ENCODE measurements around the gene OR51B2. TPM values are rescaled to one million over a fixed set of nuclear protein-coding genes. Genes with fewer than 3 reads are reported as not detected.

The OR51B2 gene
- total and polyA plus RNA-seq, 2 of the 13 experiments (the other 11 are each of a cell fraction or from before 2014, with no cell fraction given) = not detected

- no peaks in the 10 kb centered on the region for H4K20me1 ChIP-seq (ENCODE audit: insufficient read depth, low read length)
- no peak overlapping the region for H3K4me3 ChIP-seq (replicated peaks in 1 of 3; ENCODE audit: insufficient read depth in 1 of 3, low read depth in 2 of 3, low read length in 3 of 3)
- H3K27ac ChIP-seq (ENCODE audit: extremely low read length, insufficient read depth, low read length) = no peak overlapping the region
- H3K4me2 ChIP-seq (ENCODE audit: low read depth, low read length) = no peak overlapping the region
- H3K9me3 ChIP-seq (ENCODE audit: low read length) = no peaks in the 10 kb centered on the region
- WGBS (ENCODE audit: low lambda C conversion rate) = 0% methylated on average over 2 of the region's 2 CpGs
- DNase-seq (ENCODE audit: low spot score) (no peak), FAIRE-seq (no peak), ATAC-seq (no peak)
- no peak overlapping the region for H2AFZ ChIP-seq (ENCODE audit: low read length)
- ChIA-PET CTCF (ENCODE audit: low intra/inter-chr PET ratio, low total read pairs) (no interaction called here), POLR2A (no interaction called here)
- no peaks in the 10 kb centered on the region for H3K4me1 ChIP-seq (ENCODE audit: insufficient read depth, low read length)
- no peak overlapping the region for H3K9ac ChIP-seq (ENCODE audit: insufficient read depth, low read depth, low read length)
- no peaks in the 10 kb centered on the region for H3K27me3 ChIP-seq (ENCODE audit: control insufficient read depth in 1 of 2, insufficient read depth in 2 of 2, low read length in 2 of 2)
- no TSS peak for BruUV-seq (replicated peaks)
- TF ChIP-seq KDM1A (CRISPR knock-in tag; IDR thresholded peaks at IDR 0.05) (no peak), ZNF670 (CRISPR knock-in tag; IDR thresholded peaks at IDR 0.05; ENCODE audit: borderline replicate concordance) (no peak), ZNF383 (CRISPR knock-in tag; IDR thresholded peaks at IDR 0.05; ENCODE audit: borderline replicate concordance) (no peak), MAFG (CRISPR knock-in tag; IDR thresholded peaks at IDR 0.05) (no peak), SYNCRIP (IDR thresholded peaks at IDR 0.05; ENCODE audit: insufficient read depth, low read depth, low read length) (no peak), ATM (IDR thresholded peaks at IDR 0.05; ENCODE audit: borderline replicate concordance) (no peak), CC2D1A (CRISPR knock-in tag; IDR thresholded peaks at IDR 0.05) (no peak), ZNF530 (CRISPR knock-in tag; IDR thresholded peaks at IDR 0.05; ENCODE audit: low read depth) (no peak), ATF5 (CRISPR knock-in tag; IDR thresholded peaks at IDR 0.05; ENCODE audit: low read depth) (no peak), CCDC6 (CRISPR knock-in tag; IDR thresholded peaks at IDR 0.05) (no peak), PBX3 (CRISPR knock-in tag; IDR thresholded peaks at IDR 0.05; ENCODE audit: borderline replicate concordance) (no peak), ZSCAN25 (CRISPR knock-in tag; IDR thresholded peaks at IDR 0.05) (no peak), NFIB (CRISPR knock-in tag; IDR thresholded peaks at IDR 0.05; ENCODE audit: borderline replicate concordance) (no peak), ZNF891 (CRISPR knock-in tag; IDR thresholded peaks at IDR 0.05) (no peak), NFYB (CRISPR knock-in tag; IDR thresholded peaks at IDR 0.05) (no peak), ZSCAN5A (CRISPR knock-in tag; IDR thresholded peaks at IDR 0.05; ENCODE audit: borderline replicate concordance) (no peak), FOXO4 (CRISPR knock-in tag; conservative IDR thresholded peaks at IDR 0.05) (no peak)
- in situ Hi-C loops (cut with HindIII; ENCODE audit: extremely low pct_ligation_motif_present, low pct_unique_long_range_greater_than_20kb) (no loop called here), intact Hi-C loops (cut with micrococcal nuclease; ENCODE audit: unreplicated experiment) (no loop called here)
- no peaks in the 10 kb centered on the region for H3K36me3 ChIP-seq (replicated peaks in 1 of 2; ENCODE audit: control insufficient read depth in 1 of 2, insufficient read depth in 2 of 2, low read length in 2 of 2)
- H3K79me2 ChIP-seq (ENCODE audit: insufficient read depth, low read length) = no peaks in the 10 kb centered on the region
Observed at GRCh38 chr11:5282628-5283027, 41.5 kb downstream of the OR51B2 start.

Measured in HepG2 (cell line).